GM19035 (cell line): ENCODE measurements around the gene STIMATE.

ENCODE experiments used
- ATAC-seq: cut with Tn5 transposase; IDR thresholded peaks from one replicate; pipeline ENCODE4 v1.9.1; 2021; ENCODE audit not compliant: unreplicated experiment

The STIMATE gene

DNA sequence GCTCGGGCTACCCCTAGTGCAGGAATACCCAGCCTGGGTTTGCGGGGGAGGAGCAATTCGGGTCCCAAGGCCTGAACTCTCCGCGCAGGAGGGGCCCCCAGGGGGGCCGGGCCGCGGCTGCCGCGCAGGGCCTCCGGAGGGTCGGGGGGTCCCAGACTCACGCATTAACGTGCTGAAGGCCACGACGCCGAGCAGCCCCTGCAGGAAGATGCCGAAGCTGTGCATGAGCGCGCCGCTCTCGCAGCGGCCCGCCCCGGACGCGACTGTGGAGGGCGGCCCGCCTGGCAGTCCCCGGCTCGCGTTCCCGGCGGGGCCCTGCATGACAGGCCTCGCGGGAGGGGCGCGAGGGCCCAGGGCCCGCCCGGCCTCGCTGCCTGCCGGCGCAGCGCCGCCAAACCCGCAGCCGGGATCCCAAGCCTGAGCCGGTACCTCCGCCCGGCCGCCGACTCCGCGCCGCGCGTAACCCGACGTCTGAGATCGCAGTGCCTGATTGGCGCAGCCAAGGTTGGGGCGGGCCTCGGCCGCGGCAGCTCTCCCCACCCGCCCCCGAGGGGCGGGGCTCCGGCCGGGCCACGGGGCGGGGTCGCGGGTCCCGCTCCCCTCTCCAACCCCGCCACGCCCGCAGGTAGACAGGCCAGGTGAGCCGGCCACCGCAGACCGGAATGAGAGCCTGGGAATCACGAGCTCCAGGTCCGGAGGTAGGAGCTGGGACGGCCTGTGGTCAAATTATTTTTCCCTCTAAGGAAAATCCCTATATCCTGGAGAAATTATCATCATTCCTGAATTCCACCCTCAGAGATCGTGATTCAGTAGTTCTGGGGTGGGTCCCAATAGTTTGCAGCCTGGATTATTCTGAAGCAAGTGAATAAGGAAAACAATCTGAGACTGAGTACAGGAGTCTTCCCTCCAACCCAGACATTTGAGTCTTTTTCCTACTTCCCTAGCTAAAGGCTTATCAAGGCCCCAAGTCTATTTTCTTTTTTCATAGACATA lies at the start of gene STIMATE:
TSS of gene STIMATE (minus strand) at position 419 of the 993 bp plus-strand sequence. CDS start at position 321, 98 bp downstream.
- ATAC-seq, result peak; percentile 94

DNA sequence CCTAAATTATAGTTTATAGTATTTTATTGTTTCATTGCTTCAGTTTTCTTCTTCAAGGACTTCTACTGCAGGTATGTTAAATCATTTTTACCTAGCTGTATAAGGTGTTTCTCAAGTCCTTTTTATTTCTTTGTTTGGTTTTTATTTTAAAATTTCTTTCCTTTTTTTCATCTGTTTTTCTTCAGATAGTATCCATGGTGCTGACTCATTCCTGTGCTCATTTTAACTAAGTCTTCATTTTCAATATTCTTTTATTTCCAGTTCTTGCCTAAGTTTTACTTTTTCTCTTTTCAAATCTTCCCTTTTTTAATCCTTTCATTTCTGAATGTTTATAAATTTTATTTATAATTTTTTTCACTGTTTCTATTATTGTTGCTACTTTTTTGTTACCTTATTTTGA lies 42.3 kb upstream of the STIMATE start:
- ATAC-seq, result no peak

DNA sequence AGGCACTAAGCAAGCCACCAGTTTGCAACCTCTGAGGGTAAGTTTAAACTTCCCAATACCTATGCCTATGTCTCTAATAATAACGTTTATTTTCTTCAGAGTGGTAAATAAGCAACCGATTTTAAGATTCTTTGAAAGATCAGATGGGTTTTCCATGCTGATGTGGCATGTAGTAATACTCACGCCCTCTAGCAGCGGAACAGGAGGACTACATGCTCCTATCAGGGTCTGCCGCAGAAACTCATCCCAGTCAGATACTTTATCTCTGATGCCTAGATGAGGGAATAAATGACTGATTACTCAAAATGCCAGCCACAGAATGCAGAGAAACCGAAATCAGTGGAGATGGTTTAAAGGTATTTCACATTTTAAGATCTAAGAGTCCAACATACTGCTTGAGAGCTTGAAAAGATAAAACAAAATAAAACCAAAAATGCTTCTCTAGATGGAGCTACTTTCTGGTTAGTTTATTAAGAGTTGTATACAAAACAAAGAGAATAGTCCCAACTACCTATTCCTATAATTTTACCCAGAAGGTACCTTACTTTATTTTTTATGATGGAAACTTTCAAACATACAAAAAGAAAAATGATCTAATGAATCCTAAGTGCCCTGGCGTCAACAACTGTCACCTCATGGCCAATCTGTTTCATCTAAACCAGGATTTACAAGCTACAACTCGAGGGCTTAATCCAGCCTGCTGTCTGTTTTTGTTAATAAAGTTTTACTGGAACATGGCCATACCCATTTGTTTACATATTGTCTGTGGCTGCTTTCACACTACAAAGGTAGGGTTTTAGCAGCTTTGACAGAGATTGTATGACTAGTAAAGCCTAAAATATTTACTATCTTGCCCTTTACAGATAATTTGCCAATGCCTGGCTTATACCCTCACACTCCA lies 37.5 kb upstream of the STIMATE start:
- ATAC-seq, result peak; percentile 59

DNA sequence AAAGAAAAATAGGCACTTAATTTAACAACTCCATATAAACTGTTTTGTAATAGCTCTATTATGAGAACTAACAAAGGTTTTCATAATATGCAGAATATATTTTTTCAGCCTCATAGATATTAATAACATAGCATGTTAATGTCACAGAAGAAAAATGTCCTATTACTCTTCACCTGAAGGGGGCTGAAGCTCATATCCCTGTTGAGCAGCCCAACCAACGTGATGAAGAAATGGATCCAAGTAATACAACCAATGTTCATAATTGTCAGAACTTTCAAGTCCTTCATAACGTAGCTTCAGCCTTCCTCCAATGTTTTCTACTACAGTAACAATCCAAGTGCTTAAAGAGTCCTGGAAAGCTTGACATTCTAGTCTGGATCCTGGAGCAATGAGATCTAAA lies 34.5 kb upstream of the STIMATE start:
- no peak for ATAC-seq

DNA sequence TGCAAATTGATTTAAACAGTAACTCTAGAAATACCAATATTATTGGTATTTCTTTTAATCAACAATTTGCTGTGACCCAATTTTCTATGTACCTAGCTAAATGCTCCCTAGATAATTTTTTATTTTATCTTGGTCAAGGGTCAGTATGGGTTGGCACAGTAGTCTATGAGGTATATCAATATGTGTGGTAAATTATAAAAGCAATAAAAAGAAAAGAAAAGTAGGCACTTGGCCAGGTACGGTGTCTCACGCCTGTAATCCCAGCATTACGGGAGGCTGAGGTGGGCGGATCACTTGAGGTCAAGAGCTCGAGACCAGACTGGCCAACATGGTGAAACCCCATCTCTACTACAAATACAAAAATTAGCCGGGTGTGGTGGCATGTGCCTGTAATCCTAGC lies 34.0 kb upstream of the STIMATE start:
- ATAC-seq, result no peak

DNA sequence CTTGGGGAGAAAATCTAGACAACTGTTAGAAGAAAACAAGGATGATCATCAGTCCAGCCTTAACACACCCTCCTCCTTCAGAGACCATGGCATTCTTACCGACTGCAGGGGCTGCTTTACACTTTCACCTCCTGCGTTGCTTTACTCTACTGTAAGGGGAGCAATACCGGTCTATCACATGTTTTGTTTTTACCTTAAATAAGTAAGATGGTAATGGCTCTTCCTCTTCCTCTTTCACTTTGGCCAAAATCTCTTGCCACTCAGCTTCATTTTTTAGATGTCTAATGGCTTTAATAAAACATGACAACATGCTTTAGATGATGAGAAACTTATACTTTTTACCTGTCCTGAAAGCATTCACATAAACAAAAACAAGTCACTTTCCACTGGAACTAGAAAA lies 33.4 kb upstream of the STIMATE start:
- no peak for ATAC-seq

DNA sequence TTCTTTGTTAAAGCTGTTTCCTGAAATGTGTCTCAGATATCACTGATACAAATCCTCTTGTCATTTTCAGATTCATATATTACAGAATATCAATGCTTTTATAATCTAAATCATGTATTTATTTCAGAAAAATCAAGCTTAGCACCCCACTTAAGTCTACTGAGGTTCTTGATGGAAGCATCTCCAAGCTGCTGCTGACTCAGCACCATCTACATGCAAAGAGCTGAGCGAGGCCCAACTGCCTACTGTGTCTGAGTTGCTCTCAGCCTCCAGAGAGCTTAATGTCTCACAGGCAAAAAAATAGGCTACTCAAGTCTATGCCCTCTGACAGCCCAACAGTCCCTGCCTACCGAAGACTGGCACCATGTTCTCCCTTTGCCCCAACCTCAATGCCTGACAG lies 29.2 kb upstream of the STIMATE start:
- no peak for ATAC-seq

DNA sequence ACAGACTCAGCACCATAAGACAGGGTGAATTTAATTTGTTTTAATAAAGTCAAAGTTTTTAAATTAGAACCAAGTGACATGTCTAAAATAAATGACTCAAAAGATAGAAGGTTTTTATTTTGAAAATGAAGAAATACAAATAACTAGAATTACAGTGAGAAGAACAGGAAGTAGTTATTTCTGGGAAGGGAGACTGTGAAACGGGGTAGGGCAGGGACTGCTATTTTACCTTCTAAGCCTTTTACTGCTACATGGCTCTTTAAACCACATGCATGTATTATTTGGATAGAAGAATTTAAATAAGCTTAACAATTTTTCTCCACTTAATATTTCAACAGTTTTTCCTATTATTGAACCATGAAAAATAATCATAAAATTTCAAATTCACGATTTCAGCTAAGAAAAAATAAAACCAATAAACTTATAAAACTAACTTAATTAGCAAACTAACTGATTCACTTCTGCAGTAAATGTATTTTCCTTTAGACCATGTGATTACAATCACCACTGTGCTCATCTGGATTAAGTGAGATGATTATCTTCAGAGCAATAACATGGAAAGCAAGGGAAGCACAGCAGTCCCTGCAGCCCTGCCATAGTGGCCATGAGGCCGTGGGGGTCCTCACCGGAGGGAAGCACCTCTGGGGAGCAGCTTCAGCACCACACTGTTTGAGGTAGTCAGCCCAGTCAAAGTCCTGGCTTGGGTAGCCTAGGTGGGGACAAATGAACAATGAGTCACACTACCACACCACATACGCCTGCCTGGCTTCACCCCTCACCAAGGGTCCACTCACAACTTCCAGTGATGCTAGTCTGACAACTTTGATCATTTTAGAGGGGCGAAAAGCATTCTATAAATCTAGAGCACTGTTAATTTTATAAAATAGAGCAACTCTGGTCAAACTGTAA lies 28.3 kb upstream of the STIMATE start:
- no peak for ATAC-seq

DNA sequence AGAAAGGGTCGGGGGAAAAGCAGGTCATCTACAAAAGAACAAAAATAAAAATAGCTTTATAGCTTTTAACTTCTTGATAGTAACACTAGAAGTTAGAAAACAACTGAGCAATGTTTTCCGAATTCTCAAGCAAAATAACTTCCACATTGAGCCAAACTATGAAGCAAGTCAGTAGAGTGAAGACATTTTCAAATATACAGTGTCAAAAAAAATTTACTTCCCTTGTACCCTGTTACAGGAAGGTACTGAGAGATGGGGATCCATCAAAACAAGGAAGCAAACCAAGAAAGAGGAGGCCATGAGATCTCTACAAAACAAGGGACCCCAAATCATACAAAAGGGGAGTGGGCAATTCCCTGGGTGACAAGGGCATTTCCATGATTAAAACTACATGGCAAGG lies 26.6 kb upstream of the STIMATE start:
- ATAC-seq, result no peak

DNA sequence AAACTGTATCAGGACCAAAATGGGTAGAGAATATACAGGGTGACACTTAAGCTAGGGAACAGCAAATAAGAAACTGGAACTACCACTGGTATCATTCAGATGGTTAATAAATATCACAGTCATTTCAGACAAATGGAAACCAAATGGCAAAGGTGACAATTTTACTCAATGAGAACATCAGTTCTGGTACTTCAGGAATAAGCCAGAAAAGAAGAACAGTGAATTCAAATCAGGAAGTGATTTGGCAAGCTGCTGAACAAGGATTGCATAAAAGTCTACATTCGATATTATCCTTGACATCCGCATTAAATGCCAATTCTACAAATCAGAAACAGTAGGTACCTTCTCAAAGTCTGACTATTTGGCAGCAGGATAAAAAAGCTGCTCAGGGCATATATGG lies 23.5 kb upstream of the STIMATE start:
- ATAC-seq, result no peak

DNA sequence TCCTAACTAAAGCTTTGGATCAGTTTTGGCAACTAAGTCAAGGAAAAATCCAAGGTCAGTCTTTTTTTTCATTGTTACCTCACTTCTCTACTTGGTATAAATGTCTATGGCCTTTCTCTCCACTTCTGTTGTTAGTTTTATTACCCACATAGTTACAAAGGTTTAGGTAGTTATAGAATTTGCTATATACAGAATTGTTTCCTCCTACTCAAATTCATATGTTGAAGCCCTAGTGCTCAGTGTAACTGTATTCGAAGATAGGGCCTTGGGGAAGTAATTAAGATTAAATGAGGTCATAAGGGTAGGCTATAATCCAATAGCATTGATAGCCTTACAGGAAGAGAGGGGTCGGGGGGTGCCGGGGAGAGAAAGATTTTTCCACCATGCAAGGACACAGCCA lies 19.7 kb upstream of the STIMATE start:
- no peak for ATAC-seq

DNA sequence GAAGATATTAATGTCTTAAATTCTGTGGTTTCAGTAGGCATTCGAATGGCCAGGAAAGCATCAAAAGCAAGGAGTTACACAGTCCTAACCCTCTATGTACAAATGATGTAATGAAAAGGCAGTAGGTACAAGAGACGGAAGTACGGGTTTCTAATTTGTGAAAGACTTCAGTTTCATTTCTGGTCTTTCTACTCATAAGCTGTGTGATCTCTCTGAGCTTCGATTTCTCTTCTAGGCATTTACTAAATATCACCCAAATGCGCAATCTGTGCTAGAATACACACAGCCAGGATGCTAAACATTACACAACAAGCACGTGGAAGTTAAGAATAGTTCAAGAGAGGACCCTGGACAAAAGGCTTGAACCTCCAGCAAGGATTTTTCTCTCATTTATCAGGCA lies 17.9 kb upstream of the STIMATE start:
- no peak for ATAC-seq

DNA sequence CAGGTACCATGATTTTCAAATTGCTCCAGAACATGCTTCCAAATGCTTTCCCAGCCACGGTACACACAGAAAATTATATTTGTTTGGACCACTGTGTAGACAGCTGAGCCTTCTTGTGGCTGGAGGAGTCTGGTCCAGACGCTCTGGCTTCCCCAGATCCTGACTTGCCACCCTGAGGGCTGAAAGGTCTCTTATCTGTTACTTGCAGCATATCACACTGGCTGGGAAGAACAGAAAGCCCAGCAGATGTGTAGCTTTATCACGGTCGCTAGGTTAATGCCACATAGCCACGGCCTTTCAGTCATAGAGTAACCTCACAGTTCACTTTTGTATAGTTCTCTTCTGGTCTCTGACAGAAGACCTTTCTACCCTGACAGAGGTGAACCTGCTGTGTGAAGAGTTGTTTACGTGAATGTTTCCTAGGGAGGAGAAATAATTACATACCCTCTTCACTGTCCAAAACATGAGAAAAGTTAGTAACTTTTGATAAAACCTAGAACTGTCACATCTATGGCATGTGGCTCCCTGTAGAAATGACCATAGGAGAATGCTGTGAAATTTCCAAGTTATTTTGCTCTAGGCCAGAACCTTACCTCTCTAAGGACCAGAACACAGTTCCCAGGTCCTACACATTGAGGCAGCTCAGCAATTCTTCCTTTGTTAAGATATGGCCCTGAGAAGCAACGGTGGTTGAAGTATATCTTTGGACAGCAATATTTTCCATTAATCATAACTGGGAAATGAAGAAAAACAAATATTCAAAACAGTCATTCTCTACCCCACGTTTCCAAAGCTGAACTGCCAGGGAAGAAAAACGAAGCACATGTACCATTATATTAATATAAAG lies 15.8 kb upstream of the STIMATE start:
- no peak for ATAC-seq

DNA sequence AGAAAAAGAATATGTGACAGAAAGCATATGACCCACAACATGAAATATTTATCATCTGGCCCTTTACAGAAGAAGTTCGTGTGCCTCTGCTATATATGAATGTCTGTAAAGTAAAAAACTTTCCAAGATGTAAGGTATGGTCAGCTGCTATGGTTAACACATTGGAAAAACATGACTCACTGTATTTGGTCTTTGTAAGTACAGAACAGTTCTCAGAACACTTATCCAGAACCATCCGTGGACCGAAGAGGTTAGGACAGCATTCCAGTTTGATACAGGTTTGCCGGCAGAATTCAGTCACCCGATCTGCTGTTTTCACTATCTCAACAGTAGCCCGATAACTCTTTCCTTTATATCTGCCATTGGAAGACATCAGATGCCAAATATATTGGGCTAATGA lies 13.5 kb upstream of the STIMATE start:
- no peak for ATAC-seq

DNA sequence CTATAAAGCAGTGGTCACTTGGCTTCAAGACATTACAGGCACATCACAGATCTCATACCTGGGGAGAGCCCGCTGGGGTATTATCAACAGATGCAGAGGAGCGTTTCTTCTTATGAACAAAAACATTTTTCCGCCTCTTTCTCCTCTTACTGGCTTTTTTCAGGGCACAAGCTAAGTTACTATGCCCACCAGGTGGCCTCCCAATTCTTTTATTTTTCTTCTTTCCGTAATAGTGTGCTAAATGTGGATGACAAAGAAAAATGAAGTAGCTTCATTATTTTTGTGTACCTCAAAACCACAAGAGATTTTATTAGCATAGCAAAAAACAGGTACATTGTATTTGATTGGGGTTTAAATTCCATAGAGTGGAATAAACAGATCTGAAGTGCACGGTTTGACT lies 10.1 kb upstream of the STIMATE start:
- no peak for ATAC-seq

DNA sequence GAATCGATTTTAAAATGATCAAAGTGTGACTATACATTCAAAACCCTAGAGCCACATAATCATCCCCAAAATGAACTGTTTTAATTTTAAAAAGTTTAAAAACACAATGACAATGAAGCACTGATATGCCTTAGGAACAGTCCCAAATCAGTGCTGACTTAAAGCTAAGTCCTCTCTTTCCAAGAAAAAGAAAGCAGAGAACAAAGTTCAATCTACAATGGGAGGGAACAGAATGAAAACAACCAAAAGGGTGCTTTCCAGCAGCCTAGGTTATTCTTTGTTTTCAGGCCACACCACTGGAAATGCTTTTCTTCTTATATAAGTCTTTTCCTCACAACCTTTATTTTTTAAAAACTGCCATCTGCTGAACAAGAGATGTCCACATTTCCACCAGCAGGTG lies 7.2 kb upstream of the STIMATE start:
- no peak for ATAC-seq

DNA sequence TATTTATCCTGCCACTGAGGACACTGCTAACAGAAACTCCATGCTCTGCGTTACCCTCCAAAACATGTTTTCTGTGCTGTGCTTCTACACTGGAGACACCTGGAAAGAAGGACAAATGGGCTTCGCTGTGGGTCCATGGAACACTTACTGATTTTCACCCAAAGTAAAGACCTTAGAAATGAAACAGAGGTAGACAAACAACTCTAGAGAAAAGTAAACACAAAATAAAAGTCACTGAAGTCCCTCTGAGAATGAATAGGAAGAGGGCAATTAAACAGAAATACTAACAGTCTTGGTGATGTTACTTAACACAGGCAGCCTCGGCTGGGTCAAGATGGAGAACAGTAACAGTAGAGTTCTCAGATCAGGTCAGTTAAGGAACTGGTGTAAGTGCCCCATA lies 6.7 kb upstream of the STIMATE start:
- ATAC-seq, result no peak

DNA sequence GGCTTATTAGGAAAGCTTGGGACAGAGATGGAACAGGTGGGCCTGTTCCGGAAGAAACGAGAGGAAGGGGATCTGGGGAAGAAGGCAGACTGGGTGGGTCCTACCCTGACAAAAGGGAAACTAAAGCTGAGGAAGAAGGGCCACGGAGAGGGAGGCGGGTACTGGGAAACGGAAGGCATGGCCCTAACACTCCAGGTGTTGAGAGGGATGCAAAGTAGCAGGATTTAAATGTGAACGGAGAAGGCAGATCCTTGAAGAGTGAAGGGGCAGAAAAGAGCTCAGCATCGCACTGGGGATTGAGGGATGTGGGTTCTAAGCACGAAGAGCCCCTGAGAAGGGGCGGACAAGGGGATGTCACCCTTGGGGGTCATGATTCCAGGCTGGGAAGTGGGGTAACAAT lies 735 bp downstream of the STIMATE start:
- no peak for ATAC-seq

DNA sequence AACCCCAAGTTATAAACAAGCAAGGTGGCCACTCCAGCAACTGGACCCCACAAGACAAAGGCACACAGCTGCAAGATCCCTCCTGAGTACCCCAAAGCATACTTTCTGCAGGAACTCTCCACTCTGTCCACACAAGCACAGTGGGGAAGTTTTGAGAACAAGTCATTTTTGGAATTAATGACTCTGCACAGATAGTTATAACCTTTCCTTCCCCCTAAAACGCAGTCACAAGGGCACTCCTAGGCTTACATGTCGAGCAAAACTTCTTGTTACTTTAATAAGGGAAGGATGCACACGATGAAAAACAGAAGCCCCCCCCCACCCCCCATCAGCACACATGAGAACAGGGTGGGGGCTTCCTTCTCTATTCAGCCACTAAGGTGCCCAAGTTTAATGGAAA lies 1.2 kb downstream of the STIMATE start:
- no peak for ATAC-seq

DNA sequence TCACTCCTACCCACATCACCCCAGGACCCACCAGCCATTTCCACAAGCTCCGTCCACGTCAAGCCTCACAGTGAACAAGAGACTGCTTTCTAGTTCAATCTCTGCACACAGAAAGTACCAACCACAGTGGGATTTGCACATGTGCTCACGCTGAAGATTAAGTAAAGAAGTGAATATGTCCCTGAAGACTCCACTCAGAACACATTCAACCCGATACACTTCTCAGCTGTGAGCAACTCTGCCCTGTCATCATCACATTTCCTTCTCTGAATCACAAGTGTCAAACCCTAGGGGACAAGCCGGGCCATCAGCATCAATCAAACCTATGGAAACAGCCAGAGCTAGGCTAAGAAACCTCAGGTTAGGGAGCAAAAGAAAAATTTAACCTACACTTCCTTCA lies 1.9 kb downstream of the STIMATE start:
- ATAC-seq, result no peak
